Measurements from ENCODE around the gene GSTO2.

GRCh38 chr10:104323085-104323484 lies 54.1 kb downstream of the GSTO2 start:
- TF ChIP-seq CTCF (conservative IDR thresholded peaks at IDR 0.05) (no peak), ZFX (IDR thresholded peaks at IDR 0.05) (no peak)
